HG03378 (cell line): ENCODE data around the gene POC1A.

ENCODE experiments used
- ATAC-seq: cut with Tn5 transposase; IDR thresholded peaks from one replicate; pipeline ENCODE4 v1.9.1; 2021; ENCODE audit warnings: mild to moderate bottlenecking, moderate library complexity; ENCODE audit not compliant: unreplicated experiment

Gene POC1A

DNA sequence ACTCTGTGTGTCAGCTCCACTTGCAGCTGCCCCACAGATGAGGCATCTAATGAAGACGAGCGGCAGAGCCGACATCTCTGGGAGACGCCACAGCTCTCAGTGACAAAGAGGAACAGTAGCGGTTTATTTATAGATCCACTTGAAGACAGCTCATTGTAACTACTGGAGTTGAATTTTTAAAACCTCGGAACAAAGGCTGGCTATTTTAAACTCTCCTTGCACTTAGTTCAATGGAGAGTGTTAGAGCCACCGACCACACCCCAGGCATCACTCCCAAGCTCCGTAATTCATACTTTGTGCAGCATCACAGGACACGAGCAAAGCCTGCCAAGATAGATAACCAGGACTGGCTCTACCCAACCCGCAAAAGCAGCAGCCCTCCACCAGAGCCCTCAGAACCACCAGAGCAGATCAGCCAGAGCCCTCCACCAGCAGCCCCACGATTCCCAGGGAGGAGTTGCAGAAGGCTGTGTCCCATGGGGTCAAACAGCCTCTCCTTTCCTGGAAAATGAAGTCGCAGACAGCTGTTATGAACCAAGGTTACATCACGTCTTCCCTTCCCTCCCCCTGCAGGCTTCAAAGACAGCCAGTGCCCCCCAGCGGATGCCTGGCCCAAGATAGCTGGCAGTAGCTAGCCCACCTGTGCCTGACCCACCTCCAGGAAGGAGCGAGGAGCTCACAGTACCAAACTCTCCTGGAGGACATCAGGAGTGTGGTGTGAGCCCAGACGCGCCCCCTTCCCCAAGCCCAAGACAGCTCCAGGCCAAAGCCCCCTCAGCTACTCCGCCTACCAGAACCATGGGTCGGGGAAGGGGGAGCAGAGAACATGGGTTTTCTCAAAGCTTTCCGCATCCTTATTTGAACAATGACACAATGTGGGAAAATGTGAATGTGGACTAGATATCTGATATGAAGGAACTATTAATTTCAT, 45.7 kb downstream of the POC1A start:
- no peak for ATAC-seq

DNA sequence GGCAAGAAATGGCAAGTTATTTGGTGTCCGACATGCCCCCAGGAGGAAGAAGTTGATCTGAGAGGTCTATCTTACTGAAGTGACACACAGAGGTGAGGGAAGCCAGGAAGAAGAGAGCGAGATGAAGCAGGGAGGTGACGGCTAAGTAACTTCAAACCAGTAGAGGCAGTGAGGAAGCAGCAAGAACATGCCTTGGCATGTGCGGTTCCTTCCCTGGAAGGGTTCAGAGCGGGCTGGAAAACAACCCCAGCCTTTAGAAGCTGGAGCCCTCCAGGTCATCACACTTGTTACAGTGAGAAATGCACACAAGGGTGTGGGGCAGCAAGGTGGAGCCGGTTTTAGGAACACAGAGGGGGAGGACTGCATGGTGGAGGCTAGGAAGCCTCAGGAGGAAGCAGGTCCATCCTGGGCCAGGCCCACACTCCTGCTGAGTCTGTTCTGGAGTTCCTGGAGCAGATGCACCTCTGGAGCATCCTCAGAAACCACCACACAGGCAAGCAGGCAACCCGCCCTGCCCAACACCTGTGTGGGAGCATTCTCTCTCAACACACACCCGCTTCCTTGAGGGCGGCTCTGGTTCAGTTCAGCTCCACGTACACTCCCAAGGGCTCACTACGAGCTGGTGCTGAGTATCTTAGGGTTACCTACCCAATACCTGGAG, 47.1 kb downstream of the POC1A start:
- no peak for ATAC-seq

DNA sequence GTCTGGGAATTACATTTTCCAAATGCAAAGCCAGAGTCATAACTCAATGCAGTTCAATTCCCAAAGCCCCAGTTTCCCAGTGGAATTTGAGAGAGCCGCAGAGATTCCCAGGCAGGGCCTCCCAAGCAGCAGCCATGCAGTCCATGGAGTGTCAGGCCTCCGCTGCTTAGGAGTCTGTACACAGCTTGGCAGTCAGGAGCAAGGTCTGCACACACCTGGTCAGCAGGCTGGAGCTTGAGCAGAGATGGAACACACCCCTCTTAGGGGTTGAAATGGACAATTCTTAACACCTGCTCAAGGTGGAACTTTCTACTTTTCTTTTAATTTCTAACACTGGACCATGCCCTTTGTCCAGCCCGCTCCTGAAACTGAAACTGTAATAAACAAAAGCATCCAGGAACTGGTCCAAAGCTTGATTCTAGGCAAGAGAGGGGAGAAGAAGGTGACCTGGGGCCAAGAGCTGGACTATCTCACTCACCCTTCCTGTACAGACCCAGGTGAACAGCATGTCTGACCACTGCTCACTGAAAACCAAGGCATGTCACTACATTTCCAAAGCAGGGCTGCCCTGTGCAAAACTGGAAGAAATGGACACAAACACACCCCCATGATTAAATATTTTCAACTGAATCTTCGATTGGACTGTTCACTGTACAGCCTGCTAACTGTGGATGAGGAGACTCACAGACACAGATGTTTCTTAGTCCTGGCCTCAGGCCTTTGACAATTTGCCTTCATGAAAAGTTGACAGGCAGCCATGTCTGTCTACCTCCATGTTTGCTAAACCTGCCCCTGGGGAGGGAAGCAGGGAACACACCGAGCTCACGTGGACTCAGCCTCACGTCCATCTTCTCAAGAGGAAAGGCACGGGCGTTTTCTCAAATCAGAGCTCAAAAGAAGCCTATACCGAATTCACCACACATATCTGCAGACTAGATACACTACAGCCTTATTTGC, 49.3 kb downstream of the POC1A start:
- ATAC-seq: no peak

DNA sequence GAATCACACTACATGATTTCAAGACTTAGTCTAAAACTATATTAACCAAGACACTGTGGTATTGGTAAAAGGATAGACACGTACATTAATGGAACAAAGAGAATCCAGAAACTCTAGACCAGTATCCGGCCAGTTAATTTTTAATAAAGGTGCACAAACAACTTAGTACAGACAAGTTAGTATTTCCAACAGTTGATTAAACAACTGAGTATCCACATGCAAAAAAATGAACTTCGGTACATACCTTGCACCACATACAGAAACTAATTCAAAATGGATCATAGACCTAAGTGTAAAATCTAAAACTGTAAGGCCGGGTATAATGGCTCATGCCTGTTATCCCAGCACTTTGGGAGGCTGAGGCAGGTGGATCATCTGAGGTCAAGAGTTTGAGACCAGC, 51.3 kb downstream of the POC1A start:
- ATAC-seq: no peak

DNA sequence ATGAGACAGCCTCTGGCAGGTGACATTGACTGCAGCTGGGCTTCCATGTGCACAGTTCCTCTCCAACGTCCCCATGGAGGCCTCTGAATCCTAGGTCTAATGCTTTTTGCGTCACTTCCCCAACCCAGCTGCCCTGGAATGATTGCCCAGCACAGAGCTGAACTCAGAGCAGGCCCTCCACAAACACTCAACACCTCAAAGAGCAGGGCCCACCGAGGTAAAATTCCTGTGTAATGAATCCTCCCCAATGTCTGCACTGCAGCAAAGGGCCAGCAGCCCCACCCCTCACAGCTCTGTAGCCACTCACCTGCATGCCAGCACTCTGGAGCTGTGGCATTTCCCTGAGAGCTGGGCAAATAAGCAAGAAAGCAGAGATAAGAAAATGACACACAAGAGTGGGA, 55.2 kb downstream of the POC1A start:
- no peak for ATAC-seq

DNA sequence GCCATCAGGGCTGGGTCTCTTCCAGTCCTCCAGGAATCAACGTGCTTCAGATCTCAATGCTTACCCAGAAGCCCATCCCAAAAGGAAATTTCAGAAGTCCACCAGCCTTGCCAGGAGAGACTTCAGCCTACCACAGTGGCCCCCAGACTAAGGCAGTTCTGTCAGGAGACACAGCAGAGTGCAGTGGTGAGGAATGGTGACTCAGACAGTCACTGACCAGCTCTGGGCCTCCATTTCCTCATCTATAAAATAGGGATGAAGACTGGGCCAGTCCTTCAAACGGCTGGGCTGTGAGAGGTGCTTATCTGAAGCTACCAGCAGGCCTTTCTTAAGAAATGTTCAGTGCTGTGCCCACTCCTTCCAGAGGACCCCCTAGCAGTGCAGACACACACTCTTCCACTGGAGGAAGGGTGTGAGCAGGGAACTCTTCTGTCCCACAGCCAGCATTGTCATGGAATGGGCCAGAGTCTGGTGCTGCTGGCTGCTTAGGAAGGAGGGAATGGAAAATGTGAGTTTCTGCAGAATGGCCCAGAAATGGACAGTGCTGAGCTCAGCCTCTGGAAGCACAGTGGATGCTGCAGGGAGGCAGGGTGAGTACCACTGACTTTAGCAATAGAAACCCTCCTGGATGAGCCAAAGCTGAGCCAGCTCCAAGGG, 56.2 kb downstream of the POC1A start:
- no peak for ATAC-seq

DNA sequence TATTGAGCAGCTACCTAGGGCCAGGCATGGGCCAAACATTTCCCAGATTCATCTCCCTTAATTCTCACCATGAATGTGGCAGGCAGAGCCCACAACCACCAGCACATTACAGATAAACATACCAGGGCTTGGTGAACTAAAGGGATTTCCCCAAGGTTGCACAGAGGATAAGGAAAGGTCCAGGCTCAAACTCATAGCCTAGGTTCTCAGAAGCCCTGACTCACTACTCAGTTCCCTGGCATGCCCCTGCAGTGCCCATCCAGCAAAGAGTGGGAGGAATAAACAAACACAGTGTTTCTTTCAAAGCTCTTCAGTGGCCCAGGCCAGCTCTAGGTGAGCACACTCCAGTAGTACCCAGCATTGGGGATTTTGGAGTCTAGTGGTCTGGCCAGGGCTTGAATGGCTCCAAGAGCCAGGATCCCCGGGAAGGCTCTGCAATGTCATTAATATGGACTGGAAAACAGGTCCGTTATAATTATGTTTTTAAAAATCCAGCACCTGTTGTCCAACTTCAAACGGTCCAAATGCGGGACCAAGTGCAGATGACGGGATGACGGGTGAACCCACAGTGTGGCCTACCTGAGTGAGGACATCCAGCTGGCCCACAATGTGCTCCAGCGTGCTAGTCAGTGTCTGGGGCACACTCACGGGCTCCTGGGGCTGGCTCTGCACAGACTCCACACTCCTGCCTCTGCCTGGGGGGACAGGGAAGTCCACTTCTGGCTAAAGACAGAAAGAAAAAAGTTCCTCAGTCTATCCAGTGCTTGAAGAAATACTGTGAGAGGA, 58.0 kb downstream of the POC1A start:
- ATAC-seq: no peak

DNA sequence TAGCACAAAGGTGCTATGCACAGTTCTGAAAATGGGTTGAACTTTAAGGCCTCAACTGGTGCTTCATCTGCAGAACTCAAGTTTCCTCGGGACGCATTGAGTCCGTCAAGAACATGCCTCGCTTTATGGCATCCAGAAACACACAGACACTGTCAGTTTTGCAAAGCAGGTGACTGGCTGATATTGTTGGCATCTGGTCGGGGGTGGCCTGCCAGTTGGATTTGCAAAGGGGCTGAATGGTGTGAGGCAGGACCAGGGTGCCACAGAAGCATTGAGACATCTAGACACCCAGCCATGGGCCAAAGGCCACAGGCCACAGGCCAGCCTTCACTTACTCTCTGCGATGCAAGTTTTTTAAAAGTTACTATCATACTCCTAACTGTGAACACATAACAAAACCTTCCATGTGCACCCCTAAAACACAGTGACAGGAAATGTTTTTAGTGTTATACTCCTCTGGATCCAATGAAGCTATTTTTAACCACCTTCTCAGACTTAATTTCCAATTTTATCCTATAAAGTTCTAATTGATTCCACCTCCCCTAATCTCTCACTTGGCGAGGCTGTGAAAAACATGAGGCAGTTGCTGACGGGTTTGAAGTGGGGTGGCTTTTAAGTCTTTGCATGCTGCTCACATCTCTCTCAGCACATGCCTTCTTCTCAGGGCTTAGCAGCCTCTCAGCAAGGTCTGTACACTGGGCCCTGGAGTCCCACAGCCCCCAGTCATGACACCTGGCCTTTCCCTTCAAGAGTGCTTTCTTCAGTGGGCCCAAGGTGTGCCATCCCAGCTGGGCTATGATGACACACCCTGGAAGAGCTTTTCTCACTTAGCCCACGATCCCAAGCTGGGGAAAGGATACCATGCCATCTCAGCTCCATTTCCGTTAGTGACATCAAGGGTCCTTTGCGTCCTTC, 59.4 kb downstream of the POC1A start:
- ATAC-seq: no peak

DNA sequence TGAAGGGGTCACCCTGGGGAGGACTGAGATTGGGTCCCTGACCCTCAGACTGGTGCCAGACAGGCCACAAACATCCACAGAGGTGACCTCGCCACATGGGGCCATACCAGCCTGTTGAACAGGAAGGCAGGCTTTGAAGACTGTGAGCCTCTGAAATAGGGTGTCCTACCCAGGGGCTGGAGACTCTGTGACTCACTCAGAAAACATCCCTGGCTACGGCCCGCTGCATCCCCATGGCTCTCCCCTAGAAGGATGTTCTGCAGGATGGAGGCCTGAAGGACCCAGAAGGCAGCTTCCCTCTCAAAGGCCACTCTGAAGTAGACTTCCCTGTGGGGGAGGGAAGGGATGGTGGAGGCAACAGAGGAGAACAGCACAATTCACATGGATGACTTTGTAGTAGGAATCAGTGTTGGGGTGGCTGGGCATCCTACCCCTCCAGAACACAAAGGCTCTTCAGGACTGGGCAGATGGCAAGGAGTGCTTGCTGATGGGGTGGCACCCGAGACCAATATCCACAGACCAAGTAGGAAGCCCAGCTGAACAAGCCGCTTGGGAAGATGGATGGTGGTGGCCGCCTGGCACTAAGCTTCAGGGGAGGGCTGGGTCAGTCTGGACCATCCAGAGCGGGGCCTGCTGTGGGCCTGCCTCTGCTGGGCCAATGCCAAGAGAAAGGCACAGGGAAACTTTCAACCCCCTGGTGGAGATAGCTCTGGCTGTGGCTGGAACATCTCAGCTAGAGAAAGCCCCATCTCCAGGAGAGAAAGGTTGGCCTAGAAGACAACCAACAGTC, 60.3 kb downstream of the POC1A start:
- no peak for ATAC-seq

DNA sequence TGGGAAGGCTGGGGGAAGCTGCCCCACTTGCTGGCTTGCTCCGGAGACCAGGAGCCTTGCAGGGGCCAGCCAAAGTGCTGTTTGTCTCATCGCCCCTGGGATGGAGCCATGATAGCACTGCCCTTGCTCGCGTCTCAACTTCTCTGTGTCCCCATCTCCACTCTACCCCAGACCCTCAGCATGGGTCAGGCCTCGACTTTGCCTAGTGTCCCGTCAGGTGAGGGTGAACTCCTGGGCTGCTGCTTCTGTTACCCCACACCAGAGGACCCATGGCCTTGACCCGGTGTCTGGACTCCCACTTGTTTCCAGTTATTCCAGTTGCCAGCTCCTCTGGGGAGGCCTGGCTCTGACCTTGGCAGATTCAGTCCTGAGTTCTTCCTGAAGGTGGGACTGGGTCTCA, 61.3 kb downstream of the POC1A start:
- ATAC-seq: no peak

DNA sequence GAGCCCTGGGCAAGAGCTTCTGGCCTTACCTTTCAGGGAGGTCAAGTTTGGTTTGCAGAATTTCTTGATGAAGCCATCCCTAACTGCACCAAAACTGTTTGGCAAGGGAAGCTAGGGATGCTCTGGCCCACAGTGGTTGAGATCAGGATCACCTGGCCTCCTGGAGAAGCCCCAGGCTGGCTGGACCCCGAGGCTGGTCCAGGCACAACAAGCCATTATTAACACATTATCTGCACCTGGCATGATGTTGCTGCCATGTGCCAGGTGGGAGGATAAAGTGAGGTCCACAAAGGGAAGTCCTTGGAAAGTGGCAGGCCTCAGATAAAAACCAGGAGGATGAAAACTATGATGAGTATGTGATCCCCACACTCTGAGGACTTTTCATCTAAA, 62.0 kb downstream of the POC1A start:
- no peak for ATAC-seq

DNA sequence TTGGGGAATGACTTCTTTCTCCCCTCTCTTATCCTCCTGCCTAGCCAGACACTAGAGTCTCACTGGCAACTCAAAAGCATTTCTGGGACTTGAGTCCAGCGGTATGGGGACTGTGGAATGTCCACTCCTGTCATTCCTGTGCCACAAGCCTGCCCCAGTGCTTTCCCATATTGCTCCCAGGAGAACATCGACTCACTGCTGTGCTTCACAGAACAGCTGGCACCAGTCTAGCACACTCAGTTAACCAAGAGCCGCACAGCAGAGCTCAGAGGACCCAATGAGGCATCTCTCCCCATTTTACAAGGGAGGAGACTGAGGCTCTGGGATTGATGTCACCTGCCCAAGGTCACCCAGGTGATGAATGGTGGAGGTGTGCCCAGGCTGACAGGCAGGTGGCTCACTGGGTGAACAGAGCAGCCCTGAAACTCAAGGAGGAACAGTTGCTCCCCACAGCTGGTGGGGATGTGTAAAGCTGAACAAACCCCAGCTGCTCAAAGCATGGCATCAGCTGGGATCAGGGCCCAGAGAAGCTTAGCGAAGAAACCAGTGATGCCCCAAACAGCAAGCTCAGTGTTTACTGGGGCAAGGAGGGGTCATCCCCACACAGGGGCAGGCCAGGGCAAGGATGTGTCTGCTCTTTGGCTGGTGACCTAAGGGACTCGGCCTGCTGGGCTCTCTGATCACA, 62.5 kb downstream of the POC1A start:
- ATAC-seq: no peak

DNA sequence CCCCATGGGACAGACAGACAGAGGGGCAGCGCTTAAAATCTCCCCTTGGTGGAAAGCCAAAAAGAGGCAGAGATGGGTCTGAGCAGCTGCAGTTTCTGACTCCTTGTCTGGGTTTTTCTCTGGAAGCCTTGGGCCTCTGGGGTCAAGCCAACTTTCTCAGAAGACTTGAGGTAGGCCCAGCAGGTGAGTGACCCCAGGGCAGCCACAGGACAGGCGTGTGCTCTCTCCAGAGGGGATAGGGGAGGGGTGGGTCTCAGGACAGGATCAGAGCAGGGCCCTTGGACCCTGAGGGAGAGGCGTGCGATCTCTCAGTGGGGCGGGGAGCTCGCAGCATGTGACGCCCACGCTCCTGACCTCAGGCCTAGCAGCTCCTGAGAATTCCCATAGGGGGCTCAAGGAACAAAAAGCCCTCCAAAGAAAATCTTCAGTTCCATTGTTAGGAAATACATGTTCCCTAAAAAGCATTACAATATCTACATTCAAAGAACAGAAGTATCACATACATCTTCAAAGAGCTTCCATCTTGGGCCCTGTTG, 63.2 kb downstream of the POC1A start:
- ATAC-seq: no peak

DNA sequence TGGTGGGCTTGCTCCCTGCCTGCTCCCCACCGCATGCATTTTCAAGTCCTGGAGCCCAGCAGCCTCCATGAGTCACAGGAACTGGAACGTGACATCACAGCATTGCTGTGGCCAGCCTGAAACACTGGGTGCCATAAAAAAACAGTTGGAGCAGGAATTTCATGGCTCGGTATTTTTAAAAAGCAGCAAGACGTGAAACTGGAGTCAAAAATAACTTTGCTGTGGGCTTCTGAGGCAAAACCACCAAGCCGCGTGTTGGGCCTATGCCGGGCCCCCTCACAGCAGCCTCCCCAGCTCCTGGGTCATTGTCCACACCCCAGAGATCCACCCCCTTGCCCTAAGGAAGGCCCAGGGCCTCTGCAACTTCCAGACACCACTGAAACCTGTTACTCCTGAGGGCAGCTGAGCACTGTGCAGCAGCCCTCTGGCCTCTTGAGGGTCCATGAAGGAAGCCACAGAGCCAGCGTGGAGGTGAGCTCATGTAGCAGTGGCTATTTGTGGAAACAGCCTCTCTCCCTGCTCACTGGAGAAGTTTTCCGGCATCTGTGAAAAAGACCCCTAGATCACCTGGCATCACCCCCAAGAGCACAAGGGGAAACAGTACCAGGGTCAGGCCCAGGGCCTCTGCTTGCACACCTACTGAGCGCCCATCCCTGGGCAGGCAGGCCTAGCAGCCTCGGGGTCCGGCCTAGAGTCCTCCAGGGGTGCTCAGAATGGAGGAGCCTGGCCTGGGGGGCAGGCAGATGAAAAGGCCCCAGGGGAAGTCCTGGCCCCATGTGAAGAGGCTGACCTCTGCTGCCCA, 63.9 kb downstream of the POC1A start:
- no peak for ATAC-seq

DNA sequence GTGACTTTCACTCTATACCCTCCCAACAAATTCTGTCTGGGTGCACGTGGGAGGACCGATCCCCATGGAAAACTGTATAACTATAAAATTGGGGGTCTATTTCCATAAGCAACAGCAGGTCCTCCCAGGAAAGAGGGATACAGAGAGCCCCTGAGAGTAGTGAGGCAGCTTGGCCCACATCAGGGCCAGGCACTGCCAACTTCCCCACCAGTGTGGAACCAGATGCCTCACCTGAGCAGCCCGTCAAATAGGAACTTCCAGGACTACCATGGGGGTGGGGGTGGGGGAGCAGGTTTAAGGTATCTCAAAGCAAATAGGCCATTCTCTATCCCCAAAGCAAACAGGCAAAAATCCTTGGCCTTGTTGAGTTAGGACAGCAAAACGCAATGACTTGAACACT, 64.5 kb downstream of the POC1A start:
- no peak for ATAC-seq
